Measurements from ENCODE around the gene TMEM205.

Gene TMEM205

DNA sequence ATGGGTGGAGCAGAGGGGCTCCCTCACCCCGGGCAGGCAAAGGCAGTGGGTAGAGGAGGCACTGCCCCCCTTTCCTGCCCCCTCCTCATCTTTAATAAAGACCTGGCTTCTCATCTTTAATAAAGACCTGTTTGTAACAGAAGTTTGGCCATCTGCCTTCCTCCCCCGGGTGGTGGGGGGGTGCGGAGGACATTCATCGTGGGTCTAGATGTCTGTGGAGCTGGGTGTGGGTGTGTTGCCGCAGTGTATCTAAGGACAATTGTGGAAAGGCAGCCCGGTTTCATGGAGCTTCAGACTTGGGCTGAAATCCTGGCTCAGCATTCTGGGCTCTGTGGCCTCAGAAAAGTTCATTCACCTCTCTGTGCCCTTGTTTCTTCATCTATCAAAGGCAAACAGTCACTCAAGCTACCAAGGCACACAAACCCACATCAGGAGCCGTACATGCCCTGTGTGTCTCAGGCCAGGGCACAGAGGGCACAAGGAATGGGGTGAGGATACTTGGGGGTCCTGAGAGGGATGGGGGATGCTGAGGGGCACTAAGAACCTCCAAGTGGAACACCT is 19.6 kb upstream of the TMEM205 start:
- intact Hi-C loops (cut with DNase I; ENCODE audit: low total_unique reads), result no loop called here
- no peak for TF ChIP-seq CTCF (IDR thresholded peaks at IDR 0.05)
- Histone ChIP-seq H3K36me3 (peaks cover 0 to 67% (median 34%) of the 10 kb centered on the region in 3 donors), H3K27me3 (no peaks in the 10 kb centered on the region), H3K9me3 (no peaks in the 10 kb centered on the region), H3K4me3 (no peak overlapping the region), H3K27ac (no peak overlapping the region), H3K4me1 (no peaks in the 10 kb centered on the region)
- DNase-seq, result no peak

DNA sequence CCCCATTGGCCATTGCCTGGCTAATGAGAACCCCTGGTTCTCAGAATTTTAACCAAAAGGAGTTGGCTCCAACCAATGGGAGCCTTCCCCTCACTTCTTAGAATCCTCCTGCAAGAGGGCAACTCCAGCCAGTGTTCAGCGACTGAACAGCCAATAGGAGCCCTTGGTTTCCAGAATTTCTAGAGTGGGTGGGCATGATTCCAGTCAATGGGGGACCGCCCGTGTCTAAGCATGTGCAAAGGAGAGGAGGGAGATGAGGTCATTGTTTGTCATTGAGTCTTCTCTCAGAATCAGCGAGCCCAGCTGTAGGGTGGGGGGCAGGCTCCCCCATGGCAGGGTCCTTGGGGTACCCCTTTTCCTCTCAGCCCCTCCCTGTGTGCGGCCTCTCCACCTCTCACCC is 18.9 kb upstream of the TMEM205 start:
- Histone ChIP-seq H3K27ac (no peak overlapping the region), H3K4me3 (no peak overlapping the region), H3K9me3 (no peaks in the 10 kb centered on the region), H3K36me3 (peaks cover 0 to 74% (median 35%) of the 10 kb centered on the region in 3 donors), H3K27me3 (no peaks in the 10 kb centered on the region), H3K4me1 (no peaks in the 10 kb centered on the region)
- intact Hi-C loops (cut with DNase I; ENCODE audit: low total_unique reads), result no loop called here
- TF ChIP-seq CTCF (IDR thresholded peaks at IDR 0.05), result no peak
- no peak for DNase-seq

DNA sequence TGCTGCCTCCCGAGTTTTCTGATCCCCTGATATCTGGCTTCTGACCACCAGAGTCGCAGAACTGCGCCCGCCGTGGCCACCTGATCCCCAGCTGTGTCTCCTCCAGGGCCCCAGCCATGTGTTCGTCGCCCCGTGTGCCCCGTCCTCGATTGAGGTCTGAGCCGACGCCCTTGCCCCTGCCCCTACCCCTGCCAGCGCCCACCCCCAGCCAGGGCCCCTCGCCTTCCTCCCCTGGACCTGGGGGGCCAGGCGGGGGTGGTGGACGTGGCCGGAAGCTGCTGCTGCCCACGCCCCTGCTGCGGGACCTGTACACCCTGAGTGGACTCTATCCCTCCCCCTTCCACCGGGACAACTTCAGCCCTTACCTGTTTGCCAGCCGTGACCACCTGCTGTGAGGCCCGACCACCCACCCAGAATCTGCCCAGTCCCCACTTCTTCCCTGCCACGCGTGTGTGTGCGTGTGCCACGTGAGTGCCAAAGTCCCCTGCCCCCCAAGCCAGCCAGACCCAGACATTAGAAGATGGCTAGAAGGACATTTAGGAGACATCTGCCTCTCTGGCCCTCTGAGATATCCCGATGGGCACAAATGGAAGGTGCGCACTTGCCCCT is 18.3 kb upstream of the TMEM205 start:
- no peak for DNase-seq
- Histone ChIP-seq H3K27me3 (no peaks in the 10 kb centered on the region), H3K4me1 (no peaks in the 10 kb centered on the region), H3K27ac (no peak overlapping the region), H3K4me3 (no peak overlapping the region), H3K9me3 (no peaks in the 10 kb centered on the region), H3K36me3 (peaks cover 0 to 79% (median 40%) of the 10 kb centered on the region in 3 donors)
- no peak for TF ChIP-seq CTCF (IDR thresholded peaks at IDR 0.05)
- intact Hi-C loops (cut with DNase I; ENCODE audit: low total_unique reads), result no loop called here

DNA sequence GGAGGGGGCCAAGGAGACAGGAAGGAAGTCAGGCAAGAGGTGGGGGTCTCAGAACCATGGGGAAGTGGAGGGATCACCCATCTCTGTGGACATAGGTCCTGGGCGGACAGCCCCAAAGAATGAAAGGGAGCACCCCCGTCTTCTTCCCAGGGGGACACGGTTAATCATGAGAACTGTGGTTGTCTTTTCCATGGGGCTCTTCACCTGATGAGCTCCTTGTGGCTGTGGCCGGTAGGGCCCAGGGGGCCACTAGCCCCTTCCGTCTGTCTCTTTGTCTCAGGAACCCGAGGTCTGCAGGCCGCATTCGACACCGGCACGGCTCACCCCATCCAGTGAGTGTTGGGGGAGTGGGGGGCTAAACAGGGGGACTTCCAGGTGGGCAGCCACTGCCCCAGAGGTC is 17.8 kb upstream of the TMEM205 start:
- Histone ChIP-seq H3K4me3 (no peak overlapping the region), H3K9me3 (no peaks in the 10 kb centered on the region), H3K27me3 (no peaks in the 10 kb centered on the region), H3K4me1 (no peaks in the 10 kb centered on the region), H3K27ac (no peak overlapping the region), H3K36me3 (peaks cover 0 to 83% (median 43%) of the 10 kb centered on the region in 3 donors)
- TF ChIP-seq CTCF (IDR thresholded peaks at IDR 0.05), result no peak
- intact Hi-C loops (cut with DNase I; ENCODE audit: low total_unique reads), result no loop called here
- no peak for DNase-seq

- no peak for TF ChIP-seq CTCF (IDR thresholded peaks at IDR 0.05)
- Histone ChIP-seq H3K27me3 (no peaks in the 10 kb centered on the region), H3K36me3 (peaks cover 0 to 88% (median 43%) of the 10 kb centered on the region in 3 donors), H3K9me3 (no peaks in the 10 kb centered on the region), H3K27ac (no peak overlapping the region), H3K4me1 (no peaks in the 10 kb centered on the region), H3K4me3 (no peak overlapping the region)
- no peak for DNase-seq
- intact Hi-C loops (cut with DNase I; ENCODE audit: low total_unique reads), result no loop called here
These were observed 16.0 kb upstream of the TMEM205 start for GRCh38 chr19:11361771-11362731.

All from tibial artery (tissue), 4 donors.